H1 (cell line): ENCODE measurements around the gene CMTM1. TPM values are rescaled to one million over a fixed set of nuclear protein-coding genes. Genes with fewer than 3 reads are reported as not detected.

ENCODE experiments used
- ASH2L ChIP-seq: fragments of 200-600, 300-600 bp; sonication (generic); IDR thresholded peaks from one replicate; pipeline ENCODE4 v1.7.1; 2017; ENCODE audit warnings: low read length
- GABPA ChIP-seq: IDR thresholded peaks from 2 replicates; pipeline ENCODE4 v1.6.1; 2011; ENCODE audit warnings: mild to moderate bottlenecking, low read length, moderate library complexity, borderline replicate concordance; ENCODE audit not compliant: insufficient read depth
- MAX ChIP-seq: IDR thresholded peaks from 2 replicates; pipeline ENCODE4 v1.6.1; 2012; ENCODE audit warnings: inconsistent platforms
- POLR2A ChIP-seq, 2 experiments: IDR thresholded peaks; 1 replicate in 1 of 2; 2 replicates in 1 of 2; pipeline ENCODE4 v1.6.1; 2011; ENCODE audit warnings: low read depth in 2 of 2, low read length in 2 of 2, mild to moderate bottlenecking in 2 of 2; ENCODE audit errors: control extremely low read depth in 1 of 2
- POU5F1 ChIP-seq: IDR thresholded peaks from 2 replicates; pipeline ENCODE4 v1.6.1; 2011; ENCODE audit warnings: low read depth, mild to moderate bottlenecking, low read length, moderate library complexity
- RAD21 ChIP-seq, 2 experiments: IDR thresholded peaks in 1 of 2; conservative IDR thresholded peaks in 1 of 2; 2 replicates each; pipeline ENCODE4 v1.6.1; 2011; ENCODE audit warnings: low read depth in 2 of 2, low read length in 2 of 2, improper control_type of control experiment in 1 of 2, inconsistent platforms in 1 of 2, mild to moderate bottlenecking in 1 of 2, moderate library complexity in 1 of 2
- RXRA ChIP-seq: IDR thresholded peaks from 2 replicates; pipeline ENCODE4 v1.6.1; 2011; ENCODE audit warnings: low read depth, mild to moderate bottlenecking, low read length, moderate library complexity; ENCODE audit not compliant: insufficient read depth
- TAF1 ChIP-seq: IDR thresholded peaks from 2 replicates; pipeline ENCODE4 v1.6.1; 2011; ENCODE audit warnings: mild to moderate bottlenecking, low read depth, low read length
- polyA plus RNA-seq, 7 experiments: library from polyadenylated mRNA; depleted of rRNA in 3 of 7; stranded (reverse) in 5 of 7; unstranded in 2 of 7; fragments of >200 nt in 5 of 7; fragments of 200-250 nt in 2 of 7; gene quantifications; 1 replicate in 5 of 7; 2 replicates in 1 of 7; 4 replicates in 1 of 7; pipeline versions ENCODE4 v1.2.1 to v1.2.3, GENCODE V29; 2011 to 2013; ENCODE audit warnings: missing spikeins in 2 of 7, mixed read lengths in 2 of 7
- total RNA-seq: library from RNA; stranded (reverse); fragmentation: NEBNext Ultra II Directional; extraction: Animal tissue kit (Norgen Biotek cat#: 25700); gene quantifications from 2 replicates; pipeline ENCODE4 v1.2.1, GENCODE V29; 2021
- TF ChIP-seq, protein P1 (sequence below): IDR thresholded peaks from 2 replicates; pipeline ENCODE4 v1.6.1; 2012; ENCODE audit warnings: low read length, inconsistent platforms
- TF ChIP-seq, protein P2 (sequence below), 3 experiments: IDR thresholded peaks; 1 replicate in 2 of 3; 2 replicates in 1 of 3; pipeline versions ENCODE4 v1.5.1 to v1.6.1; 2011; ENCODE audit warnings: low read length in 3 of 3, mild to moderate bottlenecking in 3 of 3, inconsistent platforms in 2 of 3, low read depth in 1 of 3, moderate library complexity in 1 of 3; ENCODE audit not compliant: insufficient read depth in 1 of 3; ENCODE audit errors: control extremely low read depth in 1 of 3

Gene CMTM1
- total and polyA plus RNA-seq, 2 of the 8 experiments (the other 6 are each of a cell fraction or from before 2014, with no cell fraction given), result 1.2 to 2.0 TPM

GRCh38 chr16:66608241-66609138, 42.3 kb downstream of the CMTM1 start (continued):
- TF ChIP-seq, protein P1, sequence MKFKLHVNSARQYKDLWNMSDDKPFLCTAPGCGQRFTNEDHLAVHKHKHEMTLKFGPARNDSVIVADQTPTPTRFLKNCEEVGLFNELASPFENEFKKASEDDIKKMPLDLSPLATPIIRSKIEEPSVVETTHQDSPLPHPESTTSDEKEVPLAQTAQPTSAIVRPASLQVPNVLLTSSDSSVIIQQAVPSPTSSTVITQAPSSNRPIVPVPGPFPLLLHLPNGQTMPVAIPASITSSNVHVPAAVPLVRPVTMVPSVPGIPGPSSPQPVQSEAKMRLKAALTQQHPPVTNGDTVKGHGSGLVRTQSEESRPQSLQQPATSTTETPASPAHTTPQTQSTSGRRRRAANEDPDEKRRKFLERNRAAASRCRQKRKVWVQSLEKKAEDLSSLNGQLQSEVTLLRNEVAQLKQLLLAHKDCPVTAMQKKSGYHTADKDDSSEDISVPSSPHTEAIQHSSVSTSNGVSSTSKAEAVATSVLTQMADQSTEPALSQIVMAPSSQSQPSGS, result peak; percentile 64; the same call in 1 of the 2 replicates
- TF ChIP-seq TAF1, result no peak
- peak; percentile 25 for TF ChIP-seq ASH2L
- no peak for TF ChIP-seq POLR2A (IDR thresholded peaks at IDR 0.05; ENCODE audit: control extremely low read depth in 1 of 2, low read depth in 2 of 2, low read length in 2 of 2)
- TF ChIP-seq RXRA, result 0 out of 2 replicates have a peak, but pooled peaks have one; percentile 50
- TF ChIP-seq GABPA, result 0 out of 2 replicates have a peak, but pooled peaks have one; percentile 19
- TF ChIP-seq, protein P2, sequence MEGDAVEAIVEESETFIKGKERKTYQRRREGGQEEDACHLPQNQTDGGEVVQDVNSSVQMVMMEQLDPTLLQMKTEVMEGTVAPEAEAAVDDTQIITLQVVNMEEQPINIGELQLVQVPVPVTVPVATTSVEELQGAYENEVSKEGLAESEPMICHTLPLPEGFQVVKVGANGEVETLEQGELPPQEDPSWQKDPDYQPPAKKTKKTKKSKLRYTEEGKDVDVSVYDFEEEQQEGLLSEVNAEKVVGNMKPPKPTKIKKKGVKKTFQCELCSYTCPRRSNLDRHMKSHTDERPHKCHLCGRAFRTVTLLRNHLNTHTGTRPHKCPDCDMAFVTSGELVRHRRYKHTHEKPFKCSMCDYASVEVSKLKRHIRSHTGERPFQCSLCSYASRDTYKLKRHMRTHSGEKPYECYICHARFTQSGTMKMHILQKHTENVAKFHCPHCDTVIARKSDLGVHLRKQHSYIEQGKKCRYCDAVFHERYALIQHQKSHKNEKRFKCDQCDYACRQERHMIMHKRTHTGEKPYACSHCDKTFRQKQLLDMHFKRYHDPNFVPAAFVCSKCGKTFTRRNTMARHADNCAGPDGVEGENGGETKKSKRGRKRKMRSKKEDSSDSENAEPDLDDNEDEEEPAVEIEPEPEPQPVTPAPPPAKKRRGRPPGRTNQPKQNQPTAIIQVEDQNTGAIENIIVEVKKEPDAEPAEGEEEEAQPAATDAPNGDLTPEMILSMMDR (IDR thresholded peaks at IDR 0.05; ENCODE audit: control extremely low read depth in 1 of 3, insufficient read depth in 1 of 3, low read depth in 1 of 3, low read length in 3 of 3), result peak; percentile 79 to 94 (median 92)
- TF ChIP-seq RAD21 (IDR thresholded peaks at IDR 0.05 in 1 of 2, conservative IDR thresholded peaks at IDR 0.05 in 1 of 2; ENCODE audit: low read depth in 2 of 2, low read length in 2 of 2), result peak; percentile 79 to 81
- TF ChIP-seq POU5F1, result no peak
- TF ChIP-seq MAX, result peak; percentile 96
- TF ChIP-seq, all 59 proteins: peak for 15
